GM12875 (cell line): ENCODE measurements around the gene LCLAT1.

Experiments
- H3K4me3 ChIP-seq: one replicate; pipeline ENCODE4 v1.5.1; 2011; ENCODE audit warnings: low read depth, low read length, control low read depth
- CTCF ChIP-seq: IDR thresholded peaks from 2 replicates; pipeline ENCODE4 v1.5.1; 2011; ENCODE audit warnings: low read depth, mild to moderate bottlenecking, control low read depth, inconsistent platforms, low read length, moderate library complexity, borderline replicate concordance; ENCODE audit not compliant: insufficient read depth

The LCLAT1 gene

DNA sequence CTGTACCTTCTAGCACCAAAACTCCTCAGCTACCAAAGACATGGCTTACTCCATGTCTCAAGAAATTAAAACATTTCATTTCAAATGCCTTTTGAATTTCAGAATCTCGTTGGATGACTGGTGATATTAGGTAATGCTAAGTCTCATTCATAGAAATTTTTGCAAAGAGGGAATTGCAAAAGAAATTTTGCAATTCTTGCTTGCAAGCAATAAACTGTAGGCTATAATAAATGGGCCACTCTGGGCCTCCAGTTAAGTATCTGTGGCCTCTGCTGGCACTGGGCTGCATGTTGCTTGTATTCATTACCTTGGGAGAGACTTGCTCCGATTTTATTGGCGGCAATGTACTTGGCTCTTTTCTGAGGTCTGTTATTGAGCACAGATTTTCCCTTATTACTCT lies 2.8 kb upstream of the LCLAT1 start:
- no peak overlapping the region for H3K4me3 ChIP-seq
- TF ChIP-seq CTCF: no peak

- H3K4me3 ChIP-seq: no peak overlapping the region
- no peak for TF ChIP-seq CTCF
Measured at GRCh38 chr2:30445266-30445821, 1.7 kb upstream of the LCLAT1 start.

DNA sequence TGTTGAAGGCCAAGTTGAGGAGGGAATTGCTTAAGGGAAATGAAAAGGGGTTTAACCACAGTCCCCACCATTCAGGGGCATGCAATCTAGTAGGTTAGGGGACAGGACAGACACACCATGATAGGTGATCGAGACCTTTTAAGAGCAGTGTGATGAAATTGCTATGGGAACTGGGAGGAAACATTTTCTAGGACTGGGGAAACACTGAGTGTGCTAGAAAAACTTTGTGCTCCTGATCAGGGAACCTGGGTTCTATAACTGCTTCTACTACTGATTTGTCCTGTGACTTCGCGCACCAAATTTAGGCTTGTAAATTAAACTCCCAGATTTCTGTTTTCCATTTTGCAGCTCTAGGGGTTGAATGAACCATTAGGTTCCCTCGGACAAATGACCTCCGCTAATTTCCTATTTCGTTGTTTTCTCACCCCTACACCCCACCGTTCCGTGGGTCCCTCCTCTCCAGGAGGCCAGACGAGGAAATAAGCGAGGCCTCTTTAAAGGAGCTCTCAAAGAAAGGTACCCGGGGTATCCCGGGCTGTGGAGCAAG lies 371 bp upstream of the LCLAT1 start:
- peak overlapping the region; percentile 78 for H3K4me3 ChIP-seq
- no peak for TF ChIP-seq CTCF

DNA sequence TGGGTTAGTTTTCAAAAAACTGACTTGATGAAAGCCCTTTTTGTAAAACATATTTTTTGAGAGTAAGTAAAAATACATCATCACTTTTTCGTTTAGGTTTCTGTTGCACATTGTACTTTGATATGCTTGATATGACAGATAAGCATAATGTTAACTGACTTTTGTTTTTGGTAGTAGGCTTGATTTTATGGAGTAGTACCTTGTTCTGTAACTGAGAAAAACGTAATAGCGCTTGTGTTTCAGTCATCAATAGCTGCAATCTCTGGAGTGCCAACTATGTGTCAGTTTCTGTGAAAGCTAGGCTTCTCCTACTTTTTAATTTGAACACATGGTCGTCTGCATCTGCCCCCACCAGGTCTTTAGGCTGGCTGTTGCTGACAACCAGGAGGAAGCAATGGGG lies 1.3 kb downstream of the LCLAT1 start:
- H3K4me3 ChIP-seq: no peak overlapping the region
- TF ChIP-seq CTCF: no peak

GRCh38 chr2:30448866-30449265 lies 1.8 kb downstream of the LCLAT1 start:
- no peak for TF ChIP-seq CTCF
- H3K4me3 ChIP-seq: no peak overlapping the region

DNA sequence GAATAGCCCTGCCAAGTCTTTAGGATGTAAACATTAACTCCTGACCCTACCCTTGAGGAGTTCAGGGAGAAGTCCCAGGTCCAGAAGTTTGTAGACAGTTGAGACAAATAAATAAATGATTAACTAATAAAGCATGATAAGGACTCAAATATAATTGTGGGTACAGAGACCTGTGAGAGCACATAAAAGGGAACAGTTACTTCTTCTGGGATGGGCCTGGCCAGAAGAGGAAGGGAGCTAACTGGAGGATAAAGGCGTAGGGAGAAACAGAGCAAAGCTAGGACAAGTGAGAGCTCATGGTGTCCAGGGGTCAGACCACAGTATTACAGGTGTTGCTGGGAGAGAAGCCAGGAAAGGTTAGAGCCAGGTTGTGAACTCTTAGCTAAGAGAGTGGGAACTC lies 3.0 kb downstream of the LCLAT1 start:
- no peak overlapping the region for H3K4me3 ChIP-seq
- no peak for TF ChIP-seq CTCF

DNA sequence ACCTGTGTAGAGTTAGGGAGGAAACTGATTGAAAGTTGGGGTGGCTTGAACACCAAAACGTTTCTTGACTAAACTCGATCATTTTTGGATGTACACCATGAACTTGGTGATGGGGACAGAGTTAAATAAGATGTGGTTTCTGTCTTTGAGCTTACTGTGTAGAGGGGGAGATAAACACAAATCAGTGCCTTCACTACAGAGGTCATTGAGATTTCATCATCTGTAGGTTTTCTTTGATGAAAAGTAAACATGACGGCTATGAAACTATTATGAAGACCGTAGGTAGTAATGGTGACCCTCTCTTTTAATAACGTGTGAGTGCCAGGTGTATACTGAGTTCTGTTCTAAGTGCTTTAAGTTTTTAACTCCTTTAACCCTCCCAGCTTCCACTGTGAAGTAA lies 6.5 kb downstream of the LCLAT1 start:
- no peak for TF ChIP-seq CTCF
- H3K4me3 ChIP-seq: no peak overlapping the region
